HG02973 (cell line): ENCODE data around the gene RPL18.

ENCODE experiments used
- ATAC-seq: cut with Tn5 transposase; IDR thresholded peaks from one replicate; pipeline ENCODE4 v1.9.1; 2021; ENCODE audit warnings: moderate library complexity; ENCODE audit not compliant: unreplicated experiment

The RPL18 gene

DNA sequence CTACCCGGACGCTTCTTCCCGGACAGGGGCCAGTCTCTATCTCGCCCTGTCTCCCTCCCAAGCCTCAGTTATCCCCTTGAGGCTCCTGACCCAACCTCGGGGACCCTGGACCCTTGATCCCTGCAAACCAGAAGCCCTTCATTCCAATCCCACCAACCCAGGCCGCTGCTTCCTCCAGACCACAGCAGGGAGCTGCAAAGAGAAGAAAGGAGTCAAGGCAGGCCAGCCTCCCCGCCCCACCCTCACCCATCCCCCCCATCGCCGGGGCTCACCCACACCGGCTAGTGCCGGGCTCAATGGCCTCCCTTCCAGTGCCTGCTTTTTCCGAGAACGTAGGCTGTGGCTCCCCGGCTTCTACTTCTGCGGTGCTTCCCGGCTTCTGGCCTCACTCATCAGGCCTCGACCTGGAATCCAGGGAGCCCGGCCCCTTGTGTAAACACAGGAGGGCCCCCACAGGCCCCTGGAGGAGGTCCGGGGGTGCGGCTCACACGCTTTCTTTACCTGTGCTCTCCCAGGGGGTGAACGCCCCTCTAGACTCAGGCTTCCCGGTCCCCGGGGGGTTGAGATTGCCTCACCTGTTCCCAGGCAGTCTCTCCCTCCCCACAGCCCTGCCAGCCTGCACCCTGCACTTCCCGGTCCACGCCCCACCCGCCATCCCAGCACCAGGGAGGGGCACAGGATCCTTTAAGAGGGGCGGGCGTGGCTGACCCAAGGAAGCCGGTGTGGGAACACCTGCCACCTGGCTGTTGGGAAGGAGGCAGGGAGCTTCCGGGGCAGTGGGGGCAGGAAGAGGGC lies 4.3 kb downstream of the RPL18 start, which contains the start of gene FAM83E:
TSS of gene FAM83E (minus strand) at position 641 of the 795 bp plus-strand sequence. CDS start 1,704 bp downstream, outside the sequence.
- no peak for ATAC-seq

- ATAC-seq: no peak
Measured at GRCh38 chr19:48613852-48614435, 5.0 kb downstream of the RPL18 start.

DNA sequence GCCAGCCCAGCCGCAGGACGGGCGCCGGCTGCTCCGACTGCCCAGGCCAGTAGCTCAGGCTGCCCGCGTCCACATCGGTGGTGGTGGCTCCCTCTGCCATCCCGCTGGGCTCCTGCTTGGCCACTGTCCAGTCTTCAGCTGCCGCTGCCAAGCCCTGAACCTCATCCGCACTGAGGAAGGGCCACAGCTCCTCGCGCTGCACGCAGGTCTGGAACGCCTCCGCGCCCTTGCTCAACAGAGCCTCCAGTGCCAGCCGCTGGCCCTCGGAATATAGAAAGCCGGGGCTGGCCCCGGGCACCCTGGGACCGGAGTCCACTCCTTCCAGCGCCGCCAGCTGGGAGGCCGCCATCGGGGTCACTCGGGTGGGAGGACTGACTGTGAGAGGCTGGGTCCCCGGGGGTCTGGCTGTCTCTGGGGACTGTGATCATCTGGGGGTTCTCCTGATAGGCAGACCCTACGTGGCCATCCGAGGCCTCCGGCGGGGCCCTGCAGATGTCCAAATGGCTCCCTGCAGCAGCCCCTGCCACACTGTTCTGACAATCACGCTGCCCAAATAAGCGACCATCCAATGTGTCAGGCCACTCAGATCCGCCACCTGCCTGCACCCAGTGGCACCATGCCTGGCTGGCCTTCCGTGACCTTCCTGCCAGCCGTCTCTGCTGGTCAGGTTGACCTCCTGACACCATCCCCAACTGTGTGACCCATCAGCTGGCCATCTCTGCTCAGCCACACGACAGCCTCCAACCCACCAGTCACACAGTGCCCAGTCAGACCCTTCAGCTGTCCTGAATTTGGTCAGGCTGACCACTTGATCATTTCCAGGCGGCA lies 5.7 kb downstream of the RPL18 start:
- no peak for ATAC-seq

- ATAC-seq: no peak
Measured at GRCh38 chr19:48611872-48612271, 7.1 kb downstream of the RPL18 start.

DNA sequence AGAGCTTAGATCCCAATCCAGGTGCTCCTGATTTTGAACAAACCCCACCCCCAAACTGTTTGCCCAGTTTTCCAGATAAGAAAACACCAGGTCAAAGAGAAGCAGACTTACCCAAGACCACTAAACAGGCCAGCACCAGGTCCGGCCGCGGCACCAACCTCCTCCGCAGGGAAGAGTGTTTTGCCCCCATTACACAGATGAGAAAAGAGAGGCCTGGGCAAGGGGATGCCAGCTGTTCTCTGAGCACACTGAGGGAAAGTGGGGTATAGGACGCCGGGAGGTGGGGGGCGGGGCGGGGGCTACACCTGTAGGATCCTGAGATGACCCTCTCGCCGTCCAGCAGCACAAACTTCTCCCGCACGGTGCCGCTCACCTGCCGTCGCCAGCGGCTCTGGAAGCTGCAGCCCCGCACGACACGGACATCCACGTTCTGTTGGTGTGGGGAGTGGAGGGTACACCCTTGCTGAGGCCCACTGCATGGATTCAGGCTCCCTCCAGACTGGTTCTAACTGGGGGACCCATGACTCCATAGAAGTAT lies 9.3 kb downstream of the RPL18 start:
- ATAC-seq: no peak

DNA sequence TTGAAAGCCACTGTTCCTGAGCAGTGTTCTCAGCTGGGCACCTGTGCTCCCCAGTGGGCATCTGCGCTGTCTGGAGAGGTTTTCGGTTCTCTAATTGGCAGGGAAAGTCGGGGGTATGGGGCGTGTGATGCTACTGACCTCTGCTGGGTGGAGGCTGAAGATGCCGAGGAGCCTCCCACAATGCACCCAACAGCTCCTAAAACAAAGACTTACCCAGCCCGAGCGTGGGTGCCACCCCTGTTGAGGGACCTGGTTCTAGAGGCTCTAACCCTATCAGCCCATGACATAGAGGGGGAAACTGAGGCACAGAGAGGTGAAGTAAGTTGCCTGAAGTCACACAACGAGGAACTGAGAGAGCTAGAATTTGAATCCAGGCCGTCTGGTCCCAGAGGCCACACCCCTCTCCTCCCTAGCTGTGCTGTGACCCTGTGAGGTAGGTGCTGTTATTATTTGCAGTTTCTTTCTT lies 10.1 kb downstream of the RPL18 start:
- no peak for ATAC-seq

GRCh38 chr19:48607359-48607755 lies 11.6 kb downstream of the RPL18 start:
- ATAC-seq: no peak

GRCh38 chr19:48606463-48607358 lies 12.3 kb downstream of the RPL18 start, which contains the start of gene SPACA4:
TSS of gene SPACA4 (plus strand) at chr19:48606742. CDS start at chr19:48606979, 237 bp downstream.
- no peak for ATAC-seq

DNA sequence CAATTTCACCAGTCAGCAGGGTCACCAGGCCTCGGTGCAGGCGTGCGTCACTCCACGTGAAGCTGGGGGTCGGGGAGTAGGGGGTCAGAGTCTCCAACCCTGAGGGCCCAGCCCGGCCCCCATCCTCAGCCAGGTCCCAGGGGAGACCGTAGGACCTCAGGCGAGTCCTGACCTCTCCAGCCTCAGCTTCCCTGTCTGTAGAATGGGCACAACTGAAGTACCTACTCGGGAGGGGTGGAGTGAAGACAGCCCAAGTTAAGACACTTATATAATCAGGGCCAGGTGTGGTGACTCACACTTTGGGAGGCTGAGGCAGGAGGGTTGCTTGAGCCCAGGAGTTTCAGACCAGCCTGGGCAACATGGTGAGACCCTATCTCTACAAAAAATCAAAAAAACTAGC lies 15.1 kb downstream of the RPL18 start:
- no peak for ATAC-seq

DNA sequence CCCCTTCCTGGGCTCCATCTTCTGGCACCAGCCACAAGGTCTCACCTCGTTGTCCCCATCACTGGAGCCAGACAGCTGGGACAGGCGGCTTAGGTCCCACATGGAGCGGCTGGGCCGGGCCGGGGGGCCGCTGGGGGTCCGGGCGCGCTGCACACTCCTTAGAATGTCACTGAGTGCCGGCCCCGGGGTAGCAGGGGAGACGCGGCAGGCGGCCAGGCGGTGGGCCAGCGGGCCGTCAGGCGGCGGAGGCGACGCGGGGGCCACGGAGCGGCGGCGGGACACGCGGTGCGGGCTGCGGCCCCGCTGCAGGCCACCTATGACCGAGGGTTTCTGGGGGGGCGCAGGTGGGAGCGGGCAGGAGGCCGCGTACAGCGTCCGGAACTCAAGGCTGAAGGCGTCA lies 15.5 kb downstream of the RPL18 start:
- ATAC-seq: no peak

GRCh38 chr19:48603001-48603400 lies 16.0 kb downstream of the RPL18 start:
- no peak for ATAC-seq

- ATAC-seq: no peak
Measured at GRCh38 chr19:48600679-48601417, 18.1 kb downstream of the RPL18 start.

DNA sequence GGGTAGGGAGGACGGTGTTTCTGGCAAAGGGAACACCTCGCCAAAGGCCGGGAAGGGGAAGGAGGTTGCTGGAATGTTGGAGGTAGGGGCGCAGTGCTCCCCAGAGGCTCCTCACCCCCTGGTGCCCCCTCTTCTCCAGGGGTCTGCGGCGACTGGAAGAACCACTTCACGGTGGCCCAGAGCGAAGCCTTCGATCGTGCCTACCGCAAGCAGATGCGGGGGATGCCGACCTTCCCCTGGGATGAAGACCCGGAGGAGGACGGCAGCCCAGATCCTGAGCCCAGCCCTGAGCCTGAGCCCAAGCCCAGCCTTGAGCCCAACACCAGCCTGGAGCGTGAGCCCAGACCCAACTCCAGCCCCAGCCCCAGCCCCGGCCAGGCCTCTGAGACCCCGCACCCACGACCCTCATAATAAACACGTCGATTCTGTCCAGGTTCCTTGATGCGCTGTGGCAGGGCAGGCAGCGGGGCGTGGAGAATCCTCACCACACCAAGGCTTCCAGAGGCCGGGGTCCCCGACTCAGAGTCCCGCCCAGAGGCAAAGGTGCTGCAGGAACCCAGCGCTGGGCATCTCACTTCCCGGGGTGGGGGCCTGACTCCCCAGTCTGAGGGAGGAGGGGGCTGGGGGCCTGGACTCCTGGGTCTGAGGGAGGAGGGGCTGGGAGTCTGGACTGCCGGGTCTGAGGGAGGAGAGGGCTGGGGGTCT lies 19.8 kb downstream of the RPL18 start:
- no peak for ATAC-seq

DNA sequence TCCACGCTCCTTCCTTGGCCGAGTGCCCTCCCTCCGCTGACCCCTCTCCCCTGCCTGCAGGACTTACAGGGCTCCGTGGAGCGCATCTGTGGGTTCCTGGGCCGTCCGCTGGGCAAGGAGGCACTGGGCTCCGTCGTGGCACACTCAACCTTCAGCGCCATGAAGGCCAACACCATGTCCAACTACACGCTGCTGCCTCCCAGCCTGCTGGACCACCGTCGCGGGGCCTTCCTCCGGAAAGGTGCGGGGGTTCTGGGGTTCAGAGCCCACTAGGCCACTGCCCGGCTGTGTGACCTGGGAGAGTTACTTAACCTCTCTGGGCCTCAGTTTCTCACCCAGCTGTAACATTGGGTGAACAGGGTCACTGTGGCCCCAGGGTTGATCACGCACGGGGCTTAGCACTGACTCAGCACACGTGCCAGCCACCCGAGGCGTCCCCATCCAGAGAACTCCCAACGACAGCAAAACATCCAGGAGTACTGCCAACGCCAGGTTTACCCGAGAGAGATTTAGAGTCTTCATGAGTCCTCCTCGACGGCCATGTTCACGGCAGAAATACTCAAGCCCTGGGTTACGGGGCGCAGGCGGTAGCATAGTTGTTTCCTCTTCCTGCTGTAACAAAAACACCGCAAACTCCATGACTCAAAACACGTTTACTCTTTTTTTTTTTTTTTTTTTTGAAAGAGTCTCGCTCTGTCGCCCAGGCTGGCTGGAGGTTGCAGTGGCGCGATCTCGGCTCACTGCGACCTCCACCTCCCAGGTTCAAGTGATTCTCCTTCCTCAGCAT lies 22.1 kb downstream of the RPL18 start:
- ATAC-seq: no peak

DNA sequence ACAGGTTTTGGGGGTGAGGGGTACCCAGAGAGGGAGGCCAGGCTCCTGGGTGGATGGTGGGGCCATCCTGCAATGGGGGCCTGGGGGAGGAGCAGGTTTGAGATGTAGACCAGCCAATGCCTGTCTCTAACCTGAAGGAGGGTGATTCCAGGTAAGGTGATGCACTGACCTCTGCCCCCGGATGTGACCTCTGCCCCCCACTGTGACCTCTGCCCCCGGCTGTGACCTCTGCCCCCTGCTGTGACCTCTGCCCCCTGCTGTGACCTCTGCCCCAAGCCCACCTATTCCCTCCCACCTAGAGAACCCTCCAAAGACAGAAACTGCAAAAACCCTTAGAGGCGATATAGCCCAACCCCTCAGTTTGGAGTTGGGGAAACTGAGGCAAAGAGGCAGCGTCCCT lies 22.7 kb downstream of the RPL18 start:
- ATAC-seq: no peak

GRCh38 chr19:48595833-48596232 lies 23.1 kb downstream of the RPL18 start:
- no peak for ATAC-seq

DNA sequence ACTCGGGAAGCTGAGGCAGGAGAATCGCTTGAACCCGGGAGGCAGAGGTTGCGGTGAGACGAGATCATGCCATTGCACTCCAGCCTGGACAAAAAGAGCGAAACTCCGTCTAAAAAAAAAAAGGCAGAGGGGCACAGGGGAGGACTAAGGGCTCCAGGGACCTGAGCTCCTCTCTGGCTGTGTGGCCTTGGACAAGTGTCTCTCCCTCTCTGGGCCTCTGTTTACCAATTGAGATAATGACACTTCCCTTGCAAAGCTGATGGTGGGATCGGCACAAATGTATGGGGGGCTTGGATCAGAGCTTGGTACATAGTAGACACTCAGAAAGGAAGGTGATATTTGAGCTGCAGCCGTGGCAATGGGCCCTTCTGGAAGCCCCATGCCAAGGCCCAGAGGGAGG lies 23.8 kb downstream of the RPL18 start:
- ATAC-seq: no peak

- ATAC-seq: no peak
Measured at GRCh38 chr19:48591021-48591420, 28.0 kb downstream of the RPL18 start.
